Myocyte (in vitro differentiated cells): ENCODE data around the gene PTPRN. TPM values are rescaled to one million over a fixed set of nuclear protein-coding genes. Genes with fewer than 3 reads are reported as not detected.
"Not testable (repeated sequence)": the region's sequence is repeated elsewhere in the genome, so short reads cannot be mapped to it uniquely, and the experiment has no call there.

ENCODE experiments used
- DNase-seq: peaks from one replicate; pipeline ENCODE4 v3.0.0-alpha.2; 2012; ENCODE audit warnings: low read depth
- total RNA-seq: library from RNA; depleted of rRNA; stranded (reverse); fragments of >200 nt; gene quantifications from 2 replicates; pipeline ENCODE4 v1.2.3, GENCODE V29; 2014

Gene PTPRN
- total RNA-seq, 1 donor from 2014 or later, result 0.24 TPM

DNA sequence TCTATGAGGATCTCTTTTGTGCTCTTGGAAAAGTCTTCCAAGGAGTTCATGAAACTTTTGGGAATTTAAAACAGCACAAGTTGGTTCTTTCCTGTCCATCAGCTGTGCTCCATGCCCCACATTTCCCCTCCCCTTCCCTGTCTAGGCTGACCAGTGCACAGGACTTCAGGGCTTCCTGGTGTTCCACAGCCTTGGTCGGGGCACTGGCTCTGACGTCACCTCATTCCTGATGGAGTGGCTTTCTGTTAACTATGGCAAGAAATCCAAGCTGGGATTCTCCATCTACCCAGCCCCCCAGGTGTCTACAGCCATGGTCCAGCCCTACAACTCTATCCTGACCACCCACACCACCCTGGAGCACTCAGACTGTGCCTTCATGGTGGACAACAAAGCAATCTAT is 38.2 kb downstream of the PTPRN start:
- DNase-seq, result no peak

DNA sequence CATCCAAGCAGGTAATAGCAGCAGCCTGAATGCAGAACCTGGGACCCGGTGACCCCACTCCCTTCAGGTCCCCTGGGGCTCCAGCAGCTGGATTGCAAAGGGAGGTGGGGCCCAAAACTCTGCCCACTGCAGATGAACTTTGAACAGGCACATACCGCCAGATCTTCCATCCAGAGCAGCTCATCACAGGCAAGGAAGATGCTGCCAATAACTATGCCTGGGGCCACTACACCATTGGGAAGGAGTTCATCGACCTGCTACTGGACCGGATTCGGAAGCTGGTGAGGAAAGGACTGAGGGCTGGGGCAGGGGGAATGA is 39.2 kb downstream of the PTPRN start:
- no peak for DNase-seq

DNA sequence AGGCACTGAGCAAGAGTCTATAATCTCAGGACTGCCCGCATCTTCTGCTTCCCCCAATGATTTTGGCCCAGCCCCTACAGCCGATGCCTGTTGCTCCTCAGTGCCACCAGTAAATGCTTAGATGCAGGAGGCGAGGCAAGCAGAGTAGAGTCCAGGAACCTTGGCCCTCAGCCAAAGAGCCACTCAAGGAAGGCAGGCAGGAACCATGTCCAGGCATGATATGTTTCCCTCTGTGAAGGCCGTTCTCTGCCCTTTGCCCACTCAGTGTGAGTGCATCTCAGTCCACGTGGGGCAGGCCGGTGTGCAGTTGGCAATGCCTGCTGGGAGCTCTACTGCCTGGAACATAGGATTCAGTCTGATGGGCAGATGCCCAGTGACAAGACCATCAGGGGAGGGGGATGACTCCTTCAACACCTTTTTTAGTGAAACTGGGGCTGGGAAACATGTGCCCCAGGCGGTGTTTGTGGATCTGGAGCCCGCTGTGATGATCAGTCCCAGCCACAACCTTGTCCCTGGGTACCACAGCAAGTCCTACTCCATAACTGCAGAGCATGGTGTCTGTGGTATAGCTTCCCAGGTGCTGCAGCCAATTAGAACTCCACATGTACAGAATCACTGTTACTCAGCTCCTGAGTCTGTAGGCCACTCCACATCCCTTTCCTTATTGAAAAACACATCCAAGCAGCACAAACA is 39.7 kb downstream of the PTPRN start:
- DNase-seq, result no peak

DNA sequence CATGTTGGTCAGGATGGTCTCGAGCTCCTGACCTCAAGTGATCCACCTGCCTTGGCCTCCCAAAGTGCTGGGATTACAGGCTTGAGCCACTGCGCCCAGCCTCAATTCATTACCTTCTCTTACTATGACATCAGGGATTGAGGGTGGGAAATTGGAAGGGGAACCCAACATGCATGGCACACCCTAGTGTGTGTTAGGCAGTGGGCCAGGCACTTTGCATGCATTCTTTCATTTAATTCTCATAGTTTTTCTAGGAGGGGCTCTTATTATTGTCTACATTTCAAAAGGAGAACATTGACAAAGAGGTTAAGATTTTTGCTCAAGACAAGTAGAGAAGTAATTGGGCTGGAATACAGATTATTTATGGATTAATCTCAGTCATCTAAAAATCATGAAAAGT is 40.9 kb downstream of the PTPRN start:
- DNase-seq, result no peak

DNA sequence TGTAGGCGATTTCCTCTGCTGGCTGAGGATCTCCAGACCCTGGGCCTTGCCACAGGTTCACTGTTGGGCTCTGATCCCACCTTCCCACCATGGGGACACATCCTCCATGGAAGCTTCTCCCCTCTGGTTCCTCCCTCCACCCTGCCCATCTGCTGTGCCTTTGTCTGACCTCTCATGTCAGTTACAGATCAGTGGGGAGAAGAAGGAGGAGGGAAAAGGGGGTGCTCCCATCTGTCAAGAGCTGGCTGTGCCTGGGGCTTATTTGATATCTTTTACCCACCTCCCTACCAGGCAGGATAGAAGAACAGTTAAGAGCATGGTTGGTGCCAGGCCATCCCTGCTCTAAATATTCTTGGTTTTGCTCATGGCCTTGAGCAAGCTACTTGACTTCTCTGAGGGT is 42.3 kb downstream of the PTPRN start:
- no peak for DNase-seq

DNA sequence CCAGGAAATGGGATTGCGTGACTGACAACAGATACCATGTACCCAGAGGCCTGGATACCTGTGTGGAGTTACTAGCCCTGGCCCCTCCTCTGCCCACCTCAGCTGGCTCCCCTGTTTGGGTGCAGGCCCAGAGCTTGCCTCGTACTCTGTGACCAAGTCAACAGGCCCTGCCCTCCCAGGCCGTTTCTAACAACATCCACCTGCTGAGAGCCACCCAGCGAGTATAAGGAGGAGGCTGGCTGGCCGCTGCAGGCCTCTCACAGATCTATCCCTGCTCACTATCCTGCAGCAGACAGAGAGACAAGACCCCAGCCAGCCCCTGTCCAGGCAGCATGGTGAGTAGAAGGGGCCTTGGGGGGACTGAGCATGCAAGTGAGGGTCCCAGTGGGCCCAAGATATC is 43.0 kb downstream of the PTPRN start:
- no peak for DNase-seq

DNA sequence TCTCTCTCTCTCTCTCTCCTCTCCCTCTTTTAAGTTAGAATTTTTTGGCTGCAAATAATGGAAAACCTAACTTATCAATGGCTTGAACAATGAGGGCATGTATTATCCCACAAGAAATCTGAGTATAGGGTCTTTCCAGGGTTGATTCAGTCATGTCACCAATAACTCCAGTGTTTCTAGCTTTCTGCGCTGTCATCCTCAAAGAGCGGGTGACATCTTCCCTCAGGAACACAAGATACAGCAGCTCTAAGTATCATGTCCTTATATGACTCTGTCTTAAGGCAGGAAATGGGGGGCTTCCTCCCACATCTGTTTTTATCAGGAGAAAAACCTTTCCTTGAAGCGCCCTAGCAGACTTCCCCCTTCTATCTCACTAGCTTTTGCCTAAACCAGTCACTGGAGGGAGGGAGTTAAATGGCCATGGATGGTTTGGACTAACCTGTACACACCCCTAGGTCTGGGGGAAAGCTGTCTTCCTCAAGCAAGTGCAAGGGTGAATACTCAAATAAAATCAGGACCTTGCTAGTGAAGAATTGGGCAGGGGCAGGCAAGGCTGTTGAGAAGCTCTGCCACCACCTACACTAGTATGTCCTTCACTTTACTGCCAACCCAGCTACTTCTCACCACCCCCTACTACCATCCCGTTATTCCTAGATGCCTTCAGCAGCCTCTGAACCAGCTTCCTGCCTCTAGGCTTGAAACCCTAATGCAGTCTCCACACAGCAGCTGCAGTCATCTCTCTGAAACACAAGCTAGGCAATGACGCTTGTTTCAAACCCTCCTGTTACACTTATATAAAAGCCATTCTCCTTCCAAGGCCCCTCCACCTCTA is 48.0 kb downstream of the PTPRN start:
- DNase-seq, result peak; percentile 46

DNA sequence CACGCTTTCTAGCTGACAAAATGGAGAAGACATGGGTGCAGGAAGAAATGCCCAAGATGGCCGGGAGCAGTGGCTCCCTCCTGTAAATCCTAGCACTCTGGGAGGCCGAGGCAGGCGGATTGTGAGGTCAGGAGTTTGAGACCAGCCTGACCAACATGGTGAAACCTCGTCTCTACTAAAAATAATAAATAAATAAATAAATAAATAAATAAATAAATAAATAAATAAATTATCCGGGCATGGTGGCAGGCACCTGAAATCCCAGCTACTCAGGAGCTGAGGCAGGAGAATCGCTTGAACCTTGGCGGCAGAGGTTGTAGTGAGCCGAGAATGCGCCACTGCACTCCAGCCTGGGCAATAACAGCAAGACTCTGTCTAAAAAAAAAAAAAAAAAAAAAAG is 50.3 kb downstream of the PTPRN start:
- not testable (repeated sequence) for DNase-seq

DNA sequence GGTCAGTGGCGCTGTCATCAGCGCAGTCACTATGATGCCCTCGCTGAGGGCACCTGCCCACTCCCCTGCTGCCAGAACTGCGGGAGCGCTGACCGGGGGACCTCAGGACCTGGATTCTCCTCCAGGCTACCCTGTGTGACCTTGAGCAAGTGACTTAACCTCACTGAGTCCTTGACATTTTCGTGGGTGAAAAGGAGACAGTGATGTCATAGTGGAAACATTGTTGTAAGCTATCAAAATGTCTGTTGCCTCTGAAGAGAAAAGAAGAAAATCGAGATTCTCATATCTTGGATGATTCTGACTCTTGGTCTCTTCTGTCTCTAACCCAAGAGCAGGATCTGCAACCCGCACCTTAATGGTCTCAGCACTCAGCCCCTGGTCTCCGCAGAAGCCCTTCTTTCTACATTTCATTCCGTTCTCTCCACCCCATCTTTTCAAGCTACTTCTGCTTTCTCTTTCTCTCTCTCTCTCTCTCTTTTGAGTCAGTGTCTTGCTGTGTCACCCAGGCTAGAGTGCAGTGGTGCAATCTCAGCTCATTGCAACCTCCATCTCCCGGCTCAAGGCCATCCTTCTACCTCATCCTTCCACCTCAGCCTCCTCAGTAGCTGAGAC is 54.5 kb downstream of the PTPRN start:
- DNase-seq, result no peak

DNA sequence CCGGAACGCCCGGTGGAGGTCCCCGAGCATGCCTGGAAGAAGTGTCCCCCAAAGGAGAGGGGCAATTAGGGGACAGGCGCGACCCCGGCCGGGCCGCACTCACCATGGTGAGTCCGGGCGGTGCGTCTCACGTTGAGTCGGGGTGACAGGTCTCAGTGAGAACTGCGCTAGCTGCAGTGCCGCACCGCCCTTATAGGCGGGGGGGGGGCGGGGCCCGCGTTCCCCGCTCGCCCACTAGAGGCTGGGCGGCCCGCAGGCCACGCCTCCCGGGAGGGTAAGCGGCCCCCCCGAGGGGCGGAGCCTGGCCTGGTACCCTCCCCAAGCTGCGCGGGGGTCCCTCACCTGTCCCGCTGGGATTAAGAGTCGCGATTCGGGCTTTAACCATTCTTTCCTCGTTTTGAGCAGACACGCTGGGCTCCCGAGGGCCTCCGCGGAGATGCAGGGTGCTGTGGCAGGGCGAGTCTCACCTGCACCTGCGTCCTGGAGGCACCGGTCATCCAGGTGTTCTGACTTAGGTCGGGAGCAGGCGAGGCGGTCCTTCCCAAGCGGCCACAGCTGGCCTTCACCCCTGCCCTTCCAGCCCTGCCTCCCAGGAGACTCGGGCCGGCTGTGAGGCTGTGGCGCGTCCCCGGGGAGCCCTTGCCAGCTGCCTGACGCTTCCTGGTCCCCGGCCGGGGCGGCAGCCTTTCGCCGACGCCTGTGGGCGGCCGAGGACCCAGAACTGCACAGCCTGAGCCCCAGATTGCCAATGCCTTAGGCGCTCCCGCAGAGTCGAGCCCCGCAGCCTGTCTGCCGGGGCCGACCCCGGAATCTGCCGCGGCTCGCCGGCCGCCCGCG is 55.2 kb downstream of the PTPRN start, which contains the start of gene TUBA4A:
Gene TUBA4A (minus strand): TSS at position 166 of the 837 bp plus-strand sequence. CDS start 60 bp downstream, at position 106.
- DNase-seq, result peak; percentile 81

DNA sequence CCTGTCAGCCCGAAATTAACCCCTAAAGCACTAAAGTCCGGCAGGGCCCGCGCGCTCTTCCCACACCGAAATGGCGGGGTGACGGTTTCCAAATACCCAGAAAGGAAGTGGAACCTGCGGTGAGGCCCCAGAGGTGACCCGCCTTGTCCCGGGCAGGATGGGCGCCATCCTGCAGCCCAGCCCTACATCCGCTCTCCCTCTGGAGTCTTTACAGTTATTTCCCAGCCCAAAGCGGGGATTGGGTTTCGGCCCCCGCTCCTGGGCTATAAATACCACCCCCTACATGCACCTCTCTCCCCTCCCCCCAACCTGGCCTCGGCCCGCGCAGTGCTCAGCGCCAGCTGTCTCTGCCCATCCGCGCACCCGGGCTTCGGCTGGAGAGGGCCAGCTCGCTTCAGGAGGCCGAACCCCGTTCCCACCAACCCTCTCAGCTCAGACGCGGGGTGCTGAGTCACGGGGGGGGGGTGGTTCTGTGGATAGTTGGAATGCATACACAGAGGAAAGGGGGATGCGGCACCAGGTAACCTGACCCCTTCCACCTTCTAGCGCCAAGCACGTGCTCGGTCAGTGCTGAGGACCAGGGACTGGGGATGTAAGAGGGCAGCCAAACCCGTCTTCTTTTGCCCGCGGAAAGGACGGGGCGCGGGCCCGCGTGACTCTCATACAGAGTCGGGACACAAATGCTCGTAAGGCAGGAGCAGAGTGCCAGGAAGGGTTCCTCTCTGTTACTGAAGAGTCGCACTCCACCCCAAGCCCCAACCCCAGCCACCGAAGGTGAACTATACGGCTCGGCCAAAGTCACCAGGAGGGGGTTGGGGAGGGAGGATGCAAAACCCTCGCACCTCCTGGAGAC is 56.1 kb downstream of the PTPRN start, which contains the start of gene TUBA4B:
Gene TUBA4B (plus strand): TSS at position 344 of the 853 bp plus-strand sequence. CDS start 165 bp downstream, at position 509.
- peak; percentile 90 for DNase-seq

DNA sequence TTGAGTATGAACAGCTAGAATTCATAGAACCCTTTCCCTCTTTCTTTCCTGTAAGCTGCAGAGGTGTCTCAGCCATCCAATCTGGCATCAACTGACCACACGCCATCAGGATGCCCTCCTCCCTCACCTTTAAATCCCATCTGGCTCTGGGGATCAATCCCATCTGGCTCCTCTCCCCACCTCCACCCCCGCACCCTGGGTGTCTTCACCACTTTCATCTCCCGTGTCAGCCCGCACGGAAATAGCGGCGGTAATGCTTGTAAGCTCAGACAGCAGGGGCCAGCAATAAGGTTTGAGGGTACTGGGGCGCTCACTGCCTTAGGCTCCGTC is 56.7 kb downstream of the PTPRN start:
- no peak for DNase-seq

DNA sequence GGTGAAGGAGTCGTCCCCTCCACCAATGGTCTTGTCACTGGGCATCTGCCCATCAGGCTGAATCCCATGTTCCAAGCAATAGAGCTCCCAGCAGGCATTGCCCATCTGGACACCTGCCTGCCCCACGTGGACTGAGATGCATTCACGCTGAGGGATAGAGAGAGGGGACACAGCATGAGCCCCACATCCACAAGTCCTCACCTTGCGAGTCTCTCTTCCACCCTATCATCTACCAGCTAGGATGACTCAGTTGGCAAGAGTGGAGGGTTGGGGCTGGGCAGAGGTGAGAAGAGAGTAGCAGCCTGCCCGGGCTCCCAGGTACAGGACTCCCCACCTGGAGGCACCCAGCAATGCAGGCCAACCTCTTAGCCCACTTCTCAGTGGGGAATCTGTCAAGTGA is 57.1 kb downstream of the PTPRN start:
- no peak for DNase-seq

DNA sequence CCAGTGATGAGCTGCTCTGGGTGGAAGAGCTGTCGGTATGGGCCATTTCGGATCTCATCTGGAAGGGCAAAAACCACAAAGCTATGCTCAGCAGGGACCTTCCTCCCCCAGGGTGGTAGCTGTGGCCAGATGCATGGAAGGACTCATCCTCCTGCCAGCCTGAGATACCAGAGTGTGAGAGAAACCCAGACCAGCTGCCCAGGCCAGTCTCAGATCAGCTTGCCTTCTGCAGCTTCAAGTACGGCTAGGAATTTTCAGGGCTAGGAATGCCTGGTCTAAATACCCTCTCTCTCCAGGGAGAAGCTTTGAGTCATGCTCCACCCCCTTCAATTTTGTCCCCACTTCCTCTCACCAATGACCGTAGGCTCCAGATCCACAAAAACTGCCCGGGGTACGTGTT is 57.5 kb downstream of the PTPRN start:
- peak; percentile 97 for DNase-seq

DNA sequence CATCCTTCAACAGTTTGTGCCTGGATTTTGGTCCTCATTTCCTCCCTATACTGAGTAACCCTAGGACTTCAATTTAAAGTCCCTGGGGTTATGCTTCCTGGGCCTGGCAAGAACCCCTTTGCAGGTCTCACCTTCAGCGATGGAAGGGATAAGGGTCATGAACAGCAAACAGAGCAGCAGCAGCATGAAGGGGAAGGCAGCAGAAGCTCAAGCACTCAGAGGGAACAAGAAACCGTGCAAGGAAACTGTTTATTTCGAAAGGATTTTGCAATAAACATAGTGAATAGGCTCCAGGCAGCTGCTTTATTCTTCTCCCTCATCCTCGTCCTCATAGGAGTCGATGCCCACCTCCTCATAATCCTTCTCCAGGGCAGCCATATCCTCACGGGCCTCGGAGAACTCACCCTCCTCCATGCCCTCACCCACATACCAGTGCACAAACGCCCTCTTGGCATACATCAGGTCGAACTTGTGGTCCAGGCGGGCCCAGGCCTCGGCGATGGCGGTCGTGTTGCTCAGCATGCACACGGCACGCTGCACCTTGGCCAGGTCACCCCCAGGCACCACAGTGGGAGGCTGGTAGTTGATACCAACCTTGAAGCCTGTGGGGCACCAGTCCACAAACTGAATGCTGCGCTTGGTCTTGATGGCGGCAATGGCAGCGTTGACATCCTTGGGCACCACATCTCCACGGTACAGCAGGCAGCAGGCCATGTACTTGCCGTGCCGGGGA is 59.0 kb downstream of the PTPRN start:
- no peak for DNase-seq

DNA sequence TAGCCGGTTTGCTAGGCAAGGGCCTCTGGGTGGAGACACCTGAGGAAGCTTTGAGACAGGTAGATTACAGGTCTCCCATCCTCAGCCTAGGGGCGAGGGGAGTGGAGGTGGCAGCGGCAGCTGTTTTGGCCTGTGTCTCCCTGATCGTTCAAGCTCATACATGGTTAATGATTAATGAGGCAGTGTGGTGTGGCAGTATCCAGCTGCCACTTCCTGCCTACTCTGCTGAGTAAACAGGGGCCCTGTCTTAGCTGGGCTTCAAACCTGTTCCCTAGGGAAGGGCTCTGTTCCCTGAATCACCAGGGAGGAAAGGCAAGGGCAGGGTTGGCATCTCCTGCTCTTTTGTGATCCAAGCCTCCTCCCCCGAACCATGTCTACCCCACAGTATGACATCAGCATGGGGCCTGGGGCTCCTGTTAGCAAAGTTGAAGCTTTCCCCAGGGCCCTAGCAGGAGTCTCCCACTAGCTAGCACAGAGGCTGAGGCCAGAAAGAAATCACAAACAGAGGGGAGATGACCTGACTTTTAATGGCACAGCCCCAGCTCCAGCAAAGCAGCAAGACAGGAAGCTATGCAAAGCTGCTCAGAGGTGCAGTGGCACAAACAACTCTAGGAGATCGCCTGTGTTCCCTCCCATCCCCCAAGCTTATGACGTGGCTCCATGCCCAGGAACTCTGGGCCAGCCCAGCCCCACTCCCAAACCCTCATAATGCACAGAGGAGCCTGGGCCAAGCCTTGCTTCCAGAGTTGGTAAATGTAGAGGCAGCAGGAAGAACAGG is 59.8 kb downstream of the PTPRN start:
- peak; percentile 89 for DNase-seq

DNA sequence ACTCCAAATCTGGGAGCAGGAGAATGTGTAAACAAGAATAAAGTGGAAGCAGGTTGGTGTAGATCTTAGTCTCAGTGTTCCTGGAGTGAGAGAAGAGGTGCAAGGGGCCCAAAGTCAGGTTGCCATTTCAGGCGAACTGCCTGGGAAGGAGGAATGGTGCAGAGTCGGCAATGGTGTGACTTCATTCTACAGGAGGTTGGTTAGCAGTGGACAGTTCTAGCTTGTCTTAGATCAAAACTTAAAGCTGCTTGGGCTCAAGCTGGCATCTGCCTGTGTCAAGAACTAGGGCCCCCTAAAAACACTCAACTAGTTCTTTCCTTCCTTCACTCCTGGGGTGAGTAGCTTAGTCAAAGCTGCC is 60.4 kb downstream of the PTPRN start:
- no peak for DNase-seq

DNA sequence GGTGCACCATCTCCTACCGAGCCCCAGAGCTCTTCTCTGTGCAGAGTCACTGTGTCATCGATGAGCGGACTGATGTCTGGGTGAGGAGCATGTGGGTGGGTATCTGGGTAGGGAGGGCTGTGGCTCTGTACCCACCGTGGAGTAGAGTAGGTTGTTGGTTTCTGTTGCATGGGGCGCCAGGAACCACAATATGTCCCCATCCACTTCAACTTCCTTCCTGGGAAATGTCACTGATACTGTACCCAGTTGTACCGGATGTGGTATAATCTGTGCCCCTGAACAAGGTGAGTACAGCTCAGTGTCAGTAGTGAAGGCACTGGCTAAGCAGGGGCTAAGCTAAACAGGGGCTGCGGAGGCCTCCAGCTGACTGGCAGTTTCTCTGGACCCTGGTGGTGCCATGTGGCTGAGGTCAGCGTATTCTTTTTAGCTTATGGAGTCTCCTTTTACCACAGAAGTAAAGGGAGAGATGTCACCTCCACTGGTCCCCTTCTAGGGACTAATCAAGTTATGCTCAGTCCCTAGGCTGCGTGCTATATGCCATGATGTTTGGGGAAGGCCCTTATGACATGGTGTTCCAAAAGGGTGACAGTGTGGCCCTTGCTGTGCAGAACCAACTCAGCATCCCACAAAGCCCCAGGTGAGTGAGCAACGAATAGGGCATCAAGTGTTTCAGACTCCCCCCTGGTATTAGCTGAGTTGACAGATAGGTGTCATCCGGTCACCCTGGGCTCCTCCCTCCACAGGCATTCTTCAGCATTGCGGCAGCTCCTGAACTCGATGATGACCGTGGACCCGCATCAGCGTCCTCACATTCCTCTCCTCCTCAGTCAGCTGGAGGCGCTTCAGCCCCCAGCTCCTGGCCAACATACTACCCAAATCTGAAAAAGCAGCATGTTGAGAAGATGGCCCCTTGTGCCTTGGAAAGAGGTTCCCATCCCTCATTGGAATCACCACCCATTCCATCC is 61.2 kb downstream of the PTPRN start:
- DNase-seq, result no peak
